ENCODE data around the gene CSDE1. TPM values are rescaled to one million over a fixed set of nuclear protein-coding genes. Genes with fewer than 3 reads are reported as not detected.
"Not testable (repeated sequence)": the region's sequence is repeated elsewhere in the genome, so short reads cannot be mapped to it uniquely, and the experiment has no call there.

The CSDE1 gene
- polyA plus RNA-seq, 3 donors: 177 to 324 (median 251) TPM

DNA sequence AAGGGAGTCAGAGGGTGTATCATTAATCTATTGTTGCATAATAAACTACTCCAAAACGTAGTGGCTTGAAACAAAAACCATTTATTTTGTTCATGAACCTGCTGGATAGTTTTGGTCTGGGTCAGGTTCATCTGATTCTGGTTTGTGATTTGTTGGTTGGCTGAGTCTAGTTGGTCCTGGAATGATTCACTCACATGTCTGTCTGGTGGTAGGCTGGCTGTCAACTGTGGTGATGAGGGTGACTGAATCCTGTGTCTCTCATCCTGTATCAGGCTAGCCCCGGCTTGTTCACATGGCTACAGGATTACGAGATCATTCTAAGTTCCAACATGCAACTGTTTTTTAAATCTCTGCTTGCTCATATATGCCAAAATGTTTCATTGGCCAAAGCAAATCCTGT lies 45.2 kb upstream of the CSDE1 start:
- Histone ChIP-seq H3K4me1 (ENCODE audit: control insufficient read depth in 1 of 2, insufficient read depth in 2 of 2, low read length in 2 of 2) (no peaks in the 10 kb centered on the region), H2AFZ (ENCODE audit: insufficient read depth, low read depth, low read length, poor library complexity, severe bottlenecking) (no peak overlapping the region), H3K27me3 (ENCODE audit: control insufficient read depth in 2 of 2, insufficient read depth in 2 of 2, low read length in 2 of 2) (no peaks in the 10 kb centered on the region), H4K20me1 (ENCODE audit: insufficient read depth, low read length) (no peaks in the 10 kb centered on the region), H3K79me2 (ENCODE audit: insufficient read depth, low read length) (no peaks in the 10 kb centered on the region), H3K36me3 (replicated peaks in 1 of 2; ENCODE audit: control insufficient read depth in 1 of 2, insufficient read depth in 2 of 2, low read length in 2 of 2) (no peaks in the 10 kb centered on the region), H3K4me2 (replicated peaks; ENCODE audit: extremely low read depth, low read length, poor library complexity, severe bottlenecking) (no peak overlapping the region), H3K4me3 (replicated peaks in 1 of 3; ENCODE audit: low read depth in 2 of 3, low read length in 3 of 3) (no peak overlapping the region), H3K9me3 (replicated peaks in 1 of 2; ENCODE audit: control insufficient read depth in 1 of 2, insufficient read depth in 1 of 2, low read length in 2 of 2) (no peaks in the 10 kb centered on the region), H3K27ac (ENCODE audit: low read depth in 1 of 2, low read length in 2 of 2) (no peak overlapping the region), H3K9ac (ENCODE audit: insufficient read depth, low read length, poor library complexity, severe bottlenecking) (no peak overlapping the region)
- H3K4me3 Mint-ChIP-seq: no peak overlapping the region
- no peak for DNase-seq
- peaks cover 1 to 12% (median 8%) of the 10 kb centered on the region in 3 donors for H3K27me3 Mint-ChIP-seq (ENCODE audit: low read depth in 3 of 3)
- TF ChIP-seq, protein P1, sequence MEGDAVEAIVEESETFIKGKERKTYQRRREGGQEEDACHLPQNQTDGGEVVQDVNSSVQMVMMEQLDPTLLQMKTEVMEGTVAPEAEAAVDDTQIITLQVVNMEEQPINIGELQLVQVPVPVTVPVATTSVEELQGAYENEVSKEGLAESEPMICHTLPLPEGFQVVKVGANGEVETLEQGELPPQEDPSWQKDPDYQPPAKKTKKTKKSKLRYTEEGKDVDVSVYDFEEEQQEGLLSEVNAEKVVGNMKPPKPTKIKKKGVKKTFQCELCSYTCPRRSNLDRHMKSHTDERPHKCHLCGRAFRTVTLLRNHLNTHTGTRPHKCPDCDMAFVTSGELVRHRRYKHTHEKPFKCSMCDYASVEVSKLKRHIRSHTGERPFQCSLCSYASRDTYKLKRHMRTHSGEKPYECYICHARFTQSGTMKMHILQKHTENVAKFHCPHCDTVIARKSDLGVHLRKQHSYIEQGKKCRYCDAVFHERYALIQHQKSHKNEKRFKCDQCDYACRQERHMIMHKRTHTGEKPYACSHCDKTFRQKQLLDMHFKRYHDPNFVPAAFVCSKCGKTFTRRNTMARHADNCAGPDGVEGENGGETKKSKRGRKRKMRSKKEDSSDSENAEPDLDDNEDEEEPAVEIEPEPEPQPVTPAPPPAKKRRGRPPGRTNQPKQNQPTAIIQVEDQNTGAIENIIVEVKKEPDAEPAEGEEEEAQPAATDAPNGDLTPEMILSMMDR (IDR thresholded peaks at IDR 0.05): no peak
- intact Hi-C loops (cut with micrococcal nuclease): no loop called here
- WGBS (ENCODE audit: insufficient coverage): no CpG with 5 or more reads among the region's 3 CpGs
- H3K36me3 Mint-ChIP-seq: no peaks in the 10 kb centered on the region
- peaks cover 3 to 12% (median 11%) of the 10 kb centered on the region in 7 donors for H3K9me3 Mint-ChIP-seq
- no peak overlapping the region for H3K27ac Mint-ChIP-seq
- no peaks in the 10 kb centered on the region for H3K4me1 Mint-ChIP-seq

DNA sequence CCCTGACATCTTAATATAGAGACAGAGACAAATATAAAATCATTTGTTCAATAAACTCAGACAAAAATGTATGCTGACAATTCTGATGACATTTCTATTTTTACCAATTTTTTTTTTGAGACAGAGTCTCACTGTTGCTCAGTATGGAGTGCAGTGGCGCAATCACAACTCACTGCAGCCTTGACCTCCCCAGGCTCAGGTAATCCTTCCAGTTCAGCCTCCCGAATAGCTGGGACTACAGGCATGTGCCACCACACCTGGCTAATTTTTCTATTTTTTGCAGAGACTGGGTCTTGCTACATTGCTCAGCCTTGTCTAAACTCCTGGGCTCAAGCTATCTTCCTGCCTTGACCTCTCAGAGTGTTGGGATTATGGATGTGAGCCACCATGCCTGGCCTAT lies 36.3 kb upstream of the CSDE1 start:
- no peak overlapping the region for H3K27ac Mint-ChIP-seq
- WGBS (ENCODE audit: insufficient coverage): 96% methylated on average over 2 of the region's 2 CpGs
- intact Hi-C loops (cut with micrococcal nuclease): no loop called here

DNA sequence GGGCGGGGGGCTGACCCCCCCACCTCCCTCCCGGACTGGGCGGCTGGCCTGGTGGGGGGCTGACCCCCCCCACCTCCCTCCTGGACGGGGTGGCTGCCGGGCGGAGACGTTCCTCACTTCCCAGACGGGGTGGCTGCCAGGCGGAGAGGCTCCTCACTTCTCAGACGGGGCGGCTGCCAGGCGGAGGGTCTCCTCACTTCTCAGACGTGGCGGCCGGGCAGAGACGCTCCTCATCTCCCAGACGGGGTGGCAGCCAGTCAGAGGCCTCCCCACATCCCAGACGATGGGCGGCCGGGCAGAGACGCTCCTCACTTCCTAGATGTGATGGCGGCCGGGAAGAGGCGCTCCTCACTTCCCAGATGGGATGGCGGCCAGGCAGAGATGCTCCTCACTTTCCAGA lies 32.8 kb upstream of the CSDE1 start:
- H3K36me3 Mint-ChIP-seq; H3K9me3 ChIP-seq (replicated peaks in 1 of 2; ENCODE audit: control insufficient read depth in 1 of 2, insufficient read depth in 1 of 2, low read length in 2 of 2); H3K4me3 ChIP-seq (replicated peaks in 1 of 3; ENCODE audit: low read depth in 2 of 3, low read length in 3 of 3); H3K9ac ChIP-seq (ENCODE audit: insufficient read depth, low read length, poor library complexity, severe bottlenecking); DNase-seq; H3K4me1 Mint-ChIP-seq; H4K20me1 ChIP-seq (ENCODE audit: insufficient read depth, low read length); H3K27ac Mint-ChIP-seq; H3K4me3 Mint-ChIP-seq; H2AFZ ChIP-seq (ENCODE audit: insufficient read depth, low read depth, low read length, poor library complexity, severe bottlenecking); H3K27ac ChIP-seq (ENCODE audit: low read depth in 1 of 2, low read length in 2 of 2); H3K4me2 ChIP-seq (replicated peaks; ENCODE audit: extremely low read depth, low read length, poor library complexity, severe bottlenecking); H3K27me3 ChIP-seq (ENCODE audit: control insufficient read depth in 2 of 2, insufficient read depth in 2 of 2, low read length in 2 of 2); intact Hi-C loops (cut with micrococcal nuclease); H3K79me2 ChIP-seq (ENCODE audit: insufficient read depth, low read length); H3K36me3 ChIP-seq (replicated peaks in 1 of 2; ENCODE audit: control insufficient read depth in 1 of 2, insufficient read depth in 2 of 2, low read length in 2 of 2); H3K4me1 ChIP-seq (ENCODE audit: control insufficient read depth in 1 of 2, insufficient read depth in 2 of 2, low read length in 2 of 2): not testable (repeated sequence)
- peaks cover 15 to 24% (median 19%) of the 10 kb centered on the region in 7 donors for H3K9me3 Mint-ChIP-seq
- 92% methylated on average over 6 of the region's 25 CpGs for WGBS (ENCODE audit: insufficient coverage)
- H3K27me3 Mint-ChIP-seq (ENCODE audit: low read depth in 3 of 3): peaks cover 2 to 22% (median 20%) of the 10 kb centered on the region in 3 donors

More for the DNA sequence above, 36.3 kb upstream of the CSDE1 start:
- no peaks in the 10 kb centered on the region for H3K4me1 ChIP-seq (ENCODE audit: control insufficient read depth in 1 of 2, insufficient read depth in 2 of 2, low read length in 2 of 2)
- H3K9me3 Mint-ChIP-seq: peaks cover 3 to 13% (median 6%) of the 10 kb centered on the region in 7 donors
- H3K79me2 ChIP-seq (ENCODE audit: insufficient read depth, low read length): no peaks in the 10 kb centered on the region
- no peak overlapping the region for H3K4me2 ChIP-seq (replicated peaks; ENCODE audit: extremely low read depth, low read length, poor library complexity, severe bottlenecking)
- peaks cover 4 to 9% (median 6%) of the 10 kb centered on the region in 3 donors for H3K27me3 Mint-ChIP-seq (ENCODE audit: low read depth in 3 of 3)
- H3K36me3 ChIP-seq (replicated peaks in 1 of 2; ENCODE audit: control insufficient read depth in 1 of 2, insufficient read depth in 2 of 2, low read length in 2 of 2): no peaks in the 10 kb centered on the region
- H3K9me3 ChIP-seq (replicated peaks in 1 of 2; ENCODE audit: control insufficient read depth in 1 of 2, insufficient read depth in 1 of 2, low read length in 2 of 2): peaks cover 0 to 4% of the 10 kb centered on the region in 2 donors
- no peak for DNase-seq
- H3K4me3 ChIP-seq (replicated peaks in 1 of 3; ENCODE audit: low read depth in 2 of 3, low read length in 3 of 3): no peak overlapping the region
- no peak overlapping the region for H2AFZ ChIP-seq (ENCODE audit: insufficient read depth, low read depth, low read length, poor library complexity, severe bottlenecking)
- no peaks in the 10 kb centered on the region for H3K27me3 ChIP-seq (ENCODE audit: control insufficient read depth in 2 of 2, insufficient read depth in 2 of 2, low read length in 2 of 2)
- H3K36me3 Mint-ChIP-seq: no peaks in the 10 kb centered on the region
- H3K4me3 Mint-ChIP-seq: no peak overlapping the region
- no peak overlapping the region for H3K9ac ChIP-seq (ENCODE audit: insufficient read depth, low read length, poor library complexity, severe bottlenecking)
- TF ChIP-seq, protein P1 (IDR thresholded peaks at IDR 0.05): no peak
- H4K20me1 ChIP-seq (ENCODE audit: insufficient read depth, low read length): no peaks in the 10 kb centered on the region
- no peaks in the 10 kb centered on the region for H3K4me1 Mint-ChIP-seq
- no peak overlapping the region for H3K27ac ChIP-seq (ENCODE audit: low read depth in 1 of 2, low read length in 2 of 2)

Data from CD14-positive monocyte (primary cell).